GM21717 (cell line): ENCODE measurements around the gene SIPA1L3.
"Not testable (repeated sequence)": the region's sequence is repeated elsewhere in the genome, so short reads cannot be mapped to it uniquely, and the experiment has no call there.

Source experiments
- ATAC-seq: cut with Tn5 transposase; IDR thresholded peaks from one replicate; pipeline ENCODE4 v1.9.1; 2021; ENCODE audit warnings: mild to moderate bottlenecking, moderate library complexity; ENCODE audit not compliant: unreplicated experiment

The SIPA1L3 gene

DNA sequence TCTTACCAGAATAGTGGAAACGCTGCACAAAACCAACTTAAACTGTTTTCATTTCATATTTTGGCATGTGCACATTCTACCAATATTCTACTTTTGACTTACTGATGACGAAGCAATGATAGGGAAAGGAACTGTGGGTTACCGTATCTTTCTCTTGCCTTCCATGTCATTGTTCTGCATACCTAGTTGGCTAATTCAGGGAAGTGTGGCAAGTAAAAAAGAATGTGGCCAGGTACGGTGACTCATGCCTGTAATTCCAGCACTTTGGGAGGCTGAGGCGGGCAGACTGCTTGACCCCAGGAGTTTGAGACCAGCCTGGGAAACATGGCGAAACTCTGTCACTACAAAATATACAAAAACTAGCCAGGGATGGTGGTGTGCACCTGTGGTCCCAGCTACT lies 108.2 kb downstream of the SIPA1L3 start:
- no peak for ATAC-seq

DNA sequence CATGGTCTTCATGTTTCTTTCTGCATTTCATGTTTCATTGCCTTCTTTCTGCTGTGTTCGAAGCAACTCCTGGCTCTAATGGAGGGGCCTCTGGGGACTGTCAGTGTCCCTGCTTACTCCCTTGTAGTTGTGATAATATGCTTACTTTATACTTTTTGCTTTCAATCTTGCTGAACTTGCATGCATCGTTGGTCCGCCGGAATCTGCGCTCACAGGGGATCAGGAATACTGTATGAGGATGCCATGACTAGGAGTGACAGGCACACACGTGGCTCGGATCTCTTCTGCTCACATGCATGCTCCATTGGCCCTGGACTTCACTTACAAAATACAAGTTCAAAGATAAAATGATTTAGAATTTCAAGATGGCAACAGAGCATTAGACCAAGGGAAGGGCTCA lies 108.8 kb downstream of the SIPA1L3 start:
- ATAC-seq = no peak

DNA sequence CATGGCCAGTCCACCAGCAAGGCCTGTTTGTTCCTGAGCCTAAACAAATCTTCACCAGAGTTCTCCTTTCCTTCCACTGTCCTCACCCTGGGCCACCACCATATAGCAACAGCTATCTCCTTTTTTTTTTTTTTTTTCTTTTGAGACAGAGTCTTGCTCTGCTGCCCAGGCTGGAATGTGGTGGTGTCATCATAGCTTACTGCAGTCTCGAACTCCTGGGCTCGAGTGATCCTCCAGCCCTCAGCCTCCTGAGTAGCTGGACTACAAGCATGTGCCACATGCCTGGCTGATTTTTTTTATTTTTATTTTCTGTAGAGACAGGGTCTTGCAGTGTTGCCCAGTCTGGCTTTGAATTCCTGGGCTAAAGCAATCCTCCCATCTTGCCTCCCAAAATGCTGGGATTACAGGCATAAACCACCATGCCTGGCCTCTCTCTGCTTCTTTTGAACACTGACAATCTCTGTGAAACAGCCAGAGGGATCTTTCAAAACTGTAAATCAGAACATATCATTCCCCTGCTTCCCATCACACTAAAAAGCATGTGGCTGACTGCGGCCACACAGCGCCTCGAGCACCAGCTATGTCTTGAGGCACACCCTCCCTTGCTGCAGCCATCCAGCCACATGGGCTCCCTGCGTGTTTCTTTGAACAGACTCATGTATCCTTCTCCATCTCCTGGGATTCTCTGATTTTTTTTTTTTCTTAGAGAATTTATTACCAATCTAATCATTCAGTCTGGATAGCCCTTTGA lies 110.6 kb downstream of the SIPA1L3 start:
- no peak for ATAC-seq

DNA sequence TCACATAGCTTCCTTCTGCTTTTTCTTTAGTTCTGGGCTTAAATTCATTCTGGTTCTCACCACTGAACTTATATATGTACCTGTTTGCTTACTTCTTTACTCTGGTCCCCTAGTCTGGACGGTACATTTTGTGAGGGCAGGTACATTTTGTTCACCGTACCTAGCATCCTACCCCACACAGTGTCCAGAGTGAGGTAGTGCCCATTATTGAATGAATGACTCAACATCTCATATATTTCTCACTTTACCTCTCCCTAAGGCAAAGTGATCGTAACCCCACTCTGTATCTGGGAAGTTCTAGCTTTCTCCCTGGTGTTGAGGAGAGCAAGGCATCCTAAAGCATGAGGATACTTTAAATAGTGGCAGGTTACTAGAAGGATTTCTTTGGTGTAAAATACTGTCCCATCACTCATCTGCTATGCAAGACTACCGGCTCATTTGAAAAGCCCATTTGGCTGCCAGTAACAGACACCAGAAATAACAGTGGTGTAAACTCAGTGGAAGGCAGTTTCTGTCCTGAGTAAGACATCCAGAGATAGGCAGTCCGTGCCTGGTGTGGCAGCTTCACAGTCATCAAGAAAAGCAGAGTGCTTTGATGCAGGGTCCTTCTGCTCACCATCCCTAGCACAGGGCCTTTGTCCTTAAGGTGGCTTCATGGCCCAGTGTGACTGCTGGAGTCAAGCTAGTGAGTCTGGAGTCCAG lies 111.8 kb downstream of the SIPA1L3 start:
- ATAC-seq = no peak

DNA sequence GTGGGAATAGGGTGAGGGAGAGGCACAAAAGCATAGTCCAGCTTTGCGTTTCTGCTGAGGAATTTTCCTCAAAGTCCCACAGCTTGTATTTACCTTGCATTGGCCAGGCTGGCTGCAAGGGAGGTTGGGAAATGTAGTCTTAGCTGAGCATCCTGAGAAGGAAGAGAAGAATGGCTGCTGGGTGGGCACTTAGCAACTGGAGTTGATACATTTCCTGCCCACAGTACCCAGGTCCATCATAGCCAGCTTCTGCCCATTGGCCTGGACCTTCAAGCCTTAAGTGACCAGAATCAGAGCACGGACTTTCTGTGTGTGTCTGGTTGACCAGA lies 112.4 kb downstream of the SIPA1L3 start:
- no peak for ATAC-seq

DNA sequence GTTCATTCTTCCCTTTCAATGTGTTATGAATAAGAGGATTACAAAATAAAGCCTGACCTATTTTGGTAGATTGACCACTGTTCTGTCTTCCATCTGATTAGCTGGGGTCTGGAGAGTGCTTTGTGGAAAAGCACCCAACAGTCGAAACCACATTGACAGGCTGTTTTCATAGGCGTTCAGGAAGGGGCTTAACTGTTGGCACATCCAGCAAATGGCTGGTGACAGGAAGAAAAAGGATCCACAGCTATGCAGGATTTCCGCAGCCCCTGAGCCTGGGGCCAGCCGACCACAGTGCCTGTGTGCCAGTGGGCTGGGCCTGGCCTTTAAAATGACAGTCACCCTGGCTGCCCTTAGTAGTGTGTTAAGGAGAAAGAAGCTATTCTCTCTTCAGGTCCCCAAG lies 113.3 kb downstream of the SIPA1L3 start:
- no peak for ATAC-seq

DNA sequence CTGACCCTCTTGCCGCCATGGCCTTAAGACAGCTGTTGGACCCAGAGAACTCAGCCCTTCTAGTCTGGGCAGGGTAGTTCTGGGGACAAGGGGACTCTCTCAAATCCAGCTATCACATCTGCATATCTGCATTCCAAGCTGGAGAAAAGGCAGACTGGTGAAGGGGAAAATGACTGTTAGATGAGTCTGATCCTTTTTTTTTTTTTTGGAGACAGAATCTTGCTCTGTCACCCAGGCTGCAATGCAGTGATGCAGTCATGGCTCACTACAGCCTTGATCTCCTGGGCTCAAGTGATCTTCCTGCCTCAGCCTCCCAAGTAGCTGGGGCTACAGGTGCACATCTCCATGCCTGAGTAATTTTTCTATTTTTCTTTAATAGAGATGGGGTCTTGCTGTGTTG lies 114.3 kb downstream of the SIPA1L3 start:
- no peak for ATAC-seq

DNA sequence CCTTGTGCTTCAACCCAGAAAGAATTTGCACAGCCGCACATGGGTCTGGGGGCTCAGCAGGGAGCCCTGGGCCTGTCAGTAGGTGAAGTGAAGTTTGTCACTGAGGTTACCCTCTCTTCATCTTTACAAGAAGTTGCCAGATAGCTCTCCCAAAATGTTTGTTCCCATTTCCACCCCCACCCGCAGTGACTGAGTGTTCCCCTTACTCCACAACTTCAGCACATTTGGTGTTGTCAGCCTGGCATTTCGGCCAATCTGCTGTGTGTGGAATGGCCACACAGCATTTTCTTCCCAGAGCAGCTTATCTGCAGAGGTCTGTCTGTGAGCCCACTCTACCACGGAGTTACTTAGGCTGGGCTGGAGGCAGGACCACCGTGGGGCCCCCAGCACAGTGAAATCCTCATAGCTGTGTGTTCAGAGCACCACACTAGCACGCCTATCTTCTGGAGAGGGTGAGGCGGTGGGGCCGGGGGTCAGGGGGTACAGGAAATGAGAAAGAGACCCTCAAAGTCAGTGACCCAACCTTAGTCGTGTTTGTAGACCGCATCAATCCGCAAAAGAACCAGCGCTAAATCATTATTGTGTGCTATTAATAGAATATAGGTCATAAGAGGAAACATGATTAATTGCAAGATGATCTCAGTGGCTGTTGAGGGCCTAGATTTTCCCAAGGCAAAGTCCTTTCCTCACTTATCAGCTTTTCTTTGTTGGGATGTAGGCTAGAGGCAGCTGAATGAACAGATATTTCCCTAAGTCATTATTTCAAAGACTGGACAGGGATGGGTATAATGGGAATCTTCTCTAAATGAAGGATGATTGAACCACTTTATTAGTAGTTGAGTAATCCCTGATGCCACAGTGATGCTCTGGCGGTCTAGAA lies 116.0 kb downstream of the SIPA1L3 start:
- no peak for ATAC-seq

DNA sequence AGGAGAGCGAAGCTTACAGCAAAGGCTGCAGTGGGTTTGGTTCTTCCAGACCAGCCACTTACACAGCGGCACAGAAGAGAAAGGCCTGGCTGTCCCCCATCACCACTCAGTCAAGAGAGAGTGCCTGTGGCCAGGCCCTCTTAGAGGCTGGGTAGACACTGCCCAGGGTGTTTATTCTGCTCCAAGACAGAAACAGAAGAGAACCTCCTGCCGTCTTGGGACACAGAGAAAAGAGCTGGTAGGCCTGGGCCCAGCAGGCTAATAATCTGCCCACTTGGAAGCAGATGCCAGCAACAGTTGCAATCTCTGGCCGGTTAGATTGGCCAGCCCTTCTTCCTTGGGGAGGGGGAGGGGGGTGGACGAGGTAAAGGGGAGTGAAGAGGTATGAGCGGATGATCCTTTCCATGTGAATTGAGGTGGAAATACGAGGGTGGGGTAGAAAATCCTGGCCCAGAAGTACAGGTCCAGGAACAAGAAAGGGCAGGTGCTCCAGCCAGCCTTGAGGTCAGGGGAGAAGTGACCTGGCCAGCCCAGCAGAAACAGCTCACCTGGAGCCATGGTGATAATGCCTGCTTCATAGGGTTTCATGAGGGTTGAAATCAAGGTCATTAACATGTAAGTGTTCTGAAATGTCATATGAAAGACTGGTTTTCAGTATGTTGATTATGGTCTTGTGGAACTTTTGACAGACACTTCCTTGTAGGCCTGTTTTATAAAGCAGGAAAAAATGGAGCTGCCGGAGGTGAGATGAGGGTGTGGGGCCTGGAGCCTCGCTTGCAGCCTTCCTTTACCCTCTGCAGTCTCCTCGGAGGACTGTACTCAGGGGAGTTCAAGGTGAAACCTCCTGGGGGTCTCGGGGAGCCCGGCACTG lies 116.9 kb downstream of the SIPA1L3 start:
- ATAC-seq = no peak

DNA sequence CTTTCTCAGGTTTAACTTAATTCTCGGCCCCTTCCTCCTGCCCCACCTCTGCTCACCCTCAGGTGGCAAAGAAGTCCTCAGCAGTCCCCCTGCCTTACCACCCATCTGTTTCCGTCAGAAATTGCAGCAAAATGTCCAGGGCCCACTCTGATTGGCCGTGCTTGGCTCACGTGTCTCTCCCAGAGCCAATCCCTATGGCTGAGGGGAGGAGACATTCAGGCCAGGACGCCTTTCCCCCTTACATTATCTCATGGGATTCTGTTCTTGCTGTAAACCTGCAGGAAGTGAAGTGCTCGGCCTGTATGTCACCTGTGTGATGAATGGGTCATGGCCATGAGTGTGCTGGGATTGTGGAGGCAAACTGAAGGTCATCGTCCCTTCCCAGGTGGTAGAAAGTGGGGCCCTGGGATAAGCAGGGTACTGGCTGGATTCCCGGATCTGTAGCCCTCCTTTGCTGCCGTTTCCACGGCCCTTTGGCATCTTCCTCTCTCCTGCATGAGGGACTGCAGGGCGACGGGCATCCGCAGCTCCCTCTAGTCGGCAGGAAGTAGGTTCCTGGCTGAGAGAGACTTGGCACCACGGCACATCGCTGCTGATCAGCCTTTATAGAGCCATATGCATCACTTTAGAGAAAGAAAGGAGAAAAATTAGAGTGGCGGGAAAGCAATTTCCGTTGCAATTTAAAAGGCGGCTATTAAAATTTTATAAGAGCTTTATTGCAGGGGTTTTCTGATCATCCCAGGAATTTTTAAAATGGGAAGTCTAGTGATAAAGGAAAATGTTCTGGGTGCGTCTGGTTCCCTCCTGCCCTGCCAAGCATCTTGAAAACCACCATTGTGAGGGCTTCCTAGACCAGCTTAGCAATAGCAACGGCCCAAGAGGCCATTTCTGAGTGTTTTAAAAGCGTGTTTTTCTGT lies 118.2 kb downstream of the SIPA1L3 start:
- ATAC-seq = no peak

DNA sequence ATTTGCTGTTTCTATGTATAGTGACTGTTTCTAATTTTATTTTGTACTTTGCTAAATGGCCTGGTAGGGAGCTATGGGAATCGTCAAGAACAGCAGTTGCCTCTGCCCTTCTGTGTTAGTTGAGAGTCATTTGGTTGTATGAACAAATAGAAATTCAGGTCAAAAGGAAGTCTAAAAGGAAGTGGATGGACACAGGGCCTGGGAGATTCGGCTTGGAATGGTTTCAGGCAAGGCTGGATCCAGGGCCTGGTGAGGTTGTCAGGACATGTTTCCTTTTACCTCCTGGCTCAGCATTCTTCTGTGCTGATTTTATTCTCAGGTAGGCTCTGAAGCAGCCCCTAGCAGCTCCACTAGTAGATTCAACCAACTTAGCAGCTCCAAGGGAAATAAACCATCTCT lies 118.9 kb downstream of the SIPA1L3 start:
- no peak for ATAC-seq

DNA sequence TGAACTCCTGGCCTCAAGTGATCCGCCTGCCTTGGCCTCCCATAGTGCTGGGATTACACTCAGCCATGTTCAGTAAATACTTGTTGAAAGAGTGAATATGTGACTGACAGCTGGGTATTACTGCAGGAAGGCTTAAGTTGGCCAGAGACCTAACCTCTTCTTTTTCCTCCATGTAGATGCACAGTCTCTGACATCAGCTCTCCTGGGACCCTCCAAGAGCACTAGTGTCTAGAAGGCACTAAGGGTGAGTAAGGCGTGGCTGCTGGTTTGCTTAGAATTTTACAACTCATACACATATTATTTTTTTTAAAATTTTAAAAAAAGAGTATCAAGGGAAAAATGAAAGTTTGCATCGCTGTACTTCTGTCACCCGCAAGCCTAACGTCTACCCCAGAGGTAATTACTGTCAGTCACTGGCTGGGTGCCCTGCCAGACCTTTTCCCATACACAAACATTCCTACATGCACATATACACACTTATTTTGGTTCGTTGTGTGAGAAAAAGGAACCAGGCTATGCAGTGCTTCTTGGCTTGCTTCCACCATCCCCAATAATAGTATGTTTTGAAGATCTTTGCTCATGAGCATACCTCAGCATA lies 122.0 kb downstream of the SIPA1L3 start:
- ATAC-seq = no peak

DNA sequence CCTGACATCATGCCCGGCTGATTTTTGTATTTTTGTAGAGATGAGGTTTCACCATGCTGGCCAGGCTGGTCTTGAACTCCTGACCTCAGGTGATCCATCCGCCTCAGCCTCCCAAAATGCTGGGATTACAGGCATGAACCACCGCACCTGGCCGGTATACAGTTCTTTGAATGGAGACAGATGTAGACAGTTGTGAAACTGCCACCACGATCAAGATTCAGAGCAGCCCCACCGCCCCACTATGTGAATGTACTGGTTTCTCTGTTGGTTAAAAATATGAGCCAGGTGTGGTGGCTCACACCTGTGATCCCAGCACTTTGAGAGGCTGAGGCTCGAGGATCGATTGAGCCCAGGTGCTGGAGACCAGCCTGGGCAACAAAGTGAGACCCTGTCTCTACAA lies 123.0 kb downstream of the SIPA1L3 start:
- ATAC-seq = not testable (repeated sequence)

DNA sequence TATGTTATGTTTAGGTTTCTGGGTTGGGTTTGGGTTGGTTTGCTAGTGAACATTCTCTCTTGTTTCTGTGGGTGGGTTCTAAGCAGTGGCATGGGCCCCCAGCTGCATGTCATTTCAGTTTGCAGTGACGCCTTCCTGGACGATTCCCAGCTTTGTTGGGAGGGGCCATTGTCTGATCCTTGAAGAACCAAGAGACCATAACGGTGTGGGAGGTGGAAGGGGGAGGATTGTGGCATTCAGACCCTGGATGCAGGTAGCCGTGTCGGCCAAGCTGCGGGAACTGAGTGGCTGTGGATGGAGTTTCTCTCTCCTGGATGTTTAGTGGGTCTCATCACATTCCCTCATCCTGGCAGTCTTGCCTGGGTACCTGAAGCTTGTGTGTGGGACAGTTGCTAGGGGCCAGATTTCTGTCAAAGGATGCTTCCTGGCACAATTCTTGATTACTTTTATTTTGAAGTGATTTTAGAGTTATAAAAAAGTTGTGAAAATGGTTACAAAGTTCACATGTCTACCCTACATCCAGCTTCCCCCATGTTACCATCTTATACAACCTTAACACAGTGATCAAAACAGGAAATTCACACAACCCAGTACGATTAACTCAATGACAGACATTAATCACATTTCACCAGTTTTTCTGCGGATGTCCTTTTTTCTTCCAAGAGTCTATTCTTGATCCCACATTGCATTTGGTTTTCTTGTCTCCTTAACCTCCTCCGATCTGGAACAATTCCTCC lies 123.8 kb downstream of the SIPA1L3 start:
- no peak for ATAC-seq

DNA sequence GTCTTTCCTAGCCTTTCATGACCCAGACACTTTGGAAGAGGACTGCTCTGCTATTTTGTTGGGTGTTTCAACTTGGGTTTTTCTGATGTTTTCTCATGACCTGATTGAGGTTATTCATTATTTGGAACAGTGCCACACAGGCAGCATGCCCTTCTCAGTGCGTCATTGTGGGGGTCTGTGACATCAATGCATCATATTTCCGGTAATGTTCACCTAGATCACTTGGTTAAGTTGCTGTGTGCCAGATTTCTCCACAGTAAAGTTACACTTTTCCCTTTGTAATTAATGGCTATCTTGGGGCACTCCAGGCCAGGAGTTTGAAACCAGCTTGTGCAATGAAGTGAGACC lies 124.4 kb downstream of the SIPA1L3 start:
- ATAC-seq = no peak

DNA sequence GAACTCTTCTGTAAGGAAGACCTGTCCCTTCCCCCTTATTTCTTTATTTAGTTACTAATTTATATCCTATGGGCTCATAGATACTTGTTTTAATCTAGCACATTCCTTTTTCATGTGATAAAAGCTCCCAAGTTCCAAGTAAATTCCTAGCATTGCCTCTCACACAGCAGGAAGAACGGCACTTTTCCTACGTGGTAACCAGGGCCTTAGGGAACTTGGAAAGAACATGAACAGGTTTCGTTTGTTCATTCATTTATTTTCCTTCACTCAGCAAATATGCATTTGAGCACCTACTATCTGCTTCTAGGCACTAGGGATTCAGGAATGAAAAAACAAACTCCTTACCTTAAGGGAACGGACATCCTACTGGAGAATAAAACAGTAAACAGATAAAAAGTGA lies 125.1 kb downstream of the SIPA1L3 start:
- ATAC-seq = no peak

DNA sequence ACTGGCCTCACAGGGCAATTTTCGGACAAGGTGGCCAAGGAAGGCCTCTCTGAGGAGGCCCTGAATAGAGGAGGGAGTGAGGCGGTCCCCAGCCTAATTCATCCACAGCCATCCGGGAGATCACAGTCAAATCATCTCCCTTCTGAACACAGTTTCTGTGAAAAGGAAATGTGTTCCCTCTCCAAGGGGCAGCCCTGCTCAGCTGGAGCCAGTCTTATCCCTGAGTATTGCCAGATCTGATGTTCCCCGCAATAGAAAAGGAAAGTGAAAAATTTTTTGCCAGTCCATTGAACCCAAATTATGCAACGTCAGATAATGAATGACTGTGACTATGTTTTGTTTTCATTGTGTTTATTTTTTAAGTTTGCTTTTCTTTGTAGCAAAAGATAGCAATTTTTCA lies 125.9 kb downstream of the SIPA1L3 start:
- ATAC-seq = no peak

DNA sequence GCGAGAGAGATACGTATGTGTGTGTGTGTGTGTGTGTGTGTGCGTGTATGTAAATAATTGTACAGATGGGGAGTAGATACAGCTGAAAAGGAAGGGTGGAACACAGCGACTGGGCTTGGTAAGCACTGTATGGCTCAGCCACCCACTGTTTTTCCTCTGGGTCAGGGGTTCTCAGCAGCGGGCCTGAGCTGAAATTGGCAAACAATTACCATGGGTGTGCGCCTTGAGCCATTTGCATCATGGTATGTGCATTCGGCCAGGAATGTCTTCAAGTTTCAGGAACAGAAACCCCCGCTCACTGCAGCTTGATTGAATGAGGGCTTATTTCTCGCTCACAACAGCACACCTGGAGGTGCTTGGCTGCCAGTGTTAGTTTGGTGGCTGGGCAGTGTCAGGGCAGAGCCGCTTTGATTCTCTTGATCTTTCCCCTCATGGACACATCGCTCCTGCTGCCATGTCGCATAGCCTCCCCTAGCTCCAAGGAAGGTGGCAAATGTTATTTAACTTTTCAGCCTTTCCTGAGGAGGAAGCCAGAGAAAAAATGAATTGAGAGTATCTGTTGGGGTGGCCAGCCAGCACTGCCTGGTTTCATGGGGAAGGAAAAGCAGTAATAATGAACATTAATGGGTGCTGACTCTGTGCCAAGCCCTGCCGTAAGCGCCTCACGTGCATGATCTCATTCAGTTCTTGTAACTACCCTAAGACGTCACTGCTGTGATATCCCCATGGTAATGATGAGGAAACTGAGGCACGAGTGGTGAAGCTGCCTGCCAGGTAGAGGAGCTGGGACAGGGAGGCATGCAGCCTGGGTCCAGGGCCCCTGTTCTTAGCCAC lies 126.9 kb downstream of the SIPA1L3 start:
- ATAC-seq = peak; percentile 57
